ENCODE data around the gene TRAK2. TPM values are rescaled to one million over a fixed set of nuclear protein-coding genes. Genes with fewer than 3 reads are reported as not detected.
"Not testable (repeated sequence)": the region's sequence is repeated elsewhere in the genome, so short reads cannot be mapped to it uniquely, and the experiment has no call there.

Gene TRAK2
- total RNA-seq, 4 donors from 2014 or later, result 12.4 to 21.8 (median 18.1) TPM

- intact Hi-C loops (cut with DNase I; ENCODE audit: low total_unique reads), result no loop called here
- no peak for DNase-seq (ENCODE audit: low spot score in 2 of 2)
- no peak overlapping the region for H3K4me3 ChIP-seq (ENCODE audit: low read depth, poor library complexity, severe bottlenecking)
- no peak for TF ChIP-seq POLR2A (IDR thresholded peaks at IDR 0.05)
- TF ChIP-seq, protein P1, sequence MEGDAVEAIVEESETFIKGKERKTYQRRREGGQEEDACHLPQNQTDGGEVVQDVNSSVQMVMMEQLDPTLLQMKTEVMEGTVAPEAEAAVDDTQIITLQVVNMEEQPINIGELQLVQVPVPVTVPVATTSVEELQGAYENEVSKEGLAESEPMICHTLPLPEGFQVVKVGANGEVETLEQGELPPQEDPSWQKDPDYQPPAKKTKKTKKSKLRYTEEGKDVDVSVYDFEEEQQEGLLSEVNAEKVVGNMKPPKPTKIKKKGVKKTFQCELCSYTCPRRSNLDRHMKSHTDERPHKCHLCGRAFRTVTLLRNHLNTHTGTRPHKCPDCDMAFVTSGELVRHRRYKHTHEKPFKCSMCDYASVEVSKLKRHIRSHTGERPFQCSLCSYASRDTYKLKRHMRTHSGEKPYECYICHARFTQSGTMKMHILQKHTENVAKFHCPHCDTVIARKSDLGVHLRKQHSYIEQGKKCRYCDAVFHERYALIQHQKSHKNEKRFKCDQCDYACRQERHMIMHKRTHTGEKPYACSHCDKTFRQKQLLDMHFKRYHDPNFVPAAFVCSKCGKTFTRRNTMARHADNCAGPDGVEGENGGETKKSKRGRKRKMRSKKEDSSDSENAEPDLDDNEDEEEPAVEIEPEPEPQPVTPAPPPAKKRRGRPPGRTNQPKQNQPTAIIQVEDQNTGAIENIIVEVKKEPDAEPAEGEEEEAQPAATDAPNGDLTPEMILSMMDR (IDR thresholded peaks at IDR 0.05), result no peak
- 90 to 95% methylated on average over 1 of the region's 1 CpG for WGBS, 2 donors
Measured at GRCh38 chr2:201447086-201447485, 4.2 kb downstream of the TRAK2 start.

- no peak for DNase-seq (ENCODE audit: low spot score in 2 of 2)
- intact Hi-C loops (cut with DNase I; ENCODE audit: low total_unique reads), result no loop called here
- no peak for TF ChIP-seq POLR2A (IDR thresholded peaks at IDR 0.05)
- TF ChIP-seq, protein P1 (IDR thresholded peaks at IDR 0.05), result no peak
- 86 to 87% methylated on average over 3 of the region's 3 CpGs for WGBS, 2 donors
- no peak overlapping the region for H3K4me3 ChIP-seq (ENCODE audit: low read depth, poor library complexity, severe bottlenecking)
Measured at GRCh38 chr2:201444746-201445465, 6.4 kb downstream of the TRAK2 start.

DNA sequence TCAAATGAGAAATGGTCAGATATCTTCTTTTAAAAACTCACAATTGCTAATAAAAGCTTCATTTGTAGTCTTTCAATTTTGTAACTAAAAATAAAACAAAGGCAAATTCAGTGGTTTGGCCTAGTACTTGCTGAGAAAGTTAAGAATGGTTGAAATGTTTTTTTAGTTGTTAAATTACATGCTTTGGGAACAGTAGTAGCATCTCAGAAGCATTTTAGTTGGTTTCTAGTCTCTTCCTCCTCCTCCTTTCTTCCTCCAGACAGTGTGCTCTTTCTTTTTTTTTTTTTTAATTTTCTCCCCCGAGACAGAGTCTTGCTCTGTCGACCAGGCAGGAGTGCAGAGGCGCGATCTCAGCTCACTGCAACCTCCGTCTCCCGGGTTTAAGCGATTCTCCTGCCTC lies 9.8 kb downstream of the TRAK2 start:
- intact Hi-C loops (cut with DNase I; ENCODE audit: low total_unique reads), result no loop called here
- no peak for TF ChIP-seq POLR2A (IDR thresholded peaks at IDR 0.05)
- TF ChIP-seq, protein P1 (IDR thresholded peaks at IDR 0.05), result no peak
- DNase-seq (ENCODE audit: low spot score in 2 of 2), result no peak
- 76% methylated on average over 7 of the region's 7 CpGs for WGBS, 2 donors
- no peak overlapping the region for H3K4me3 ChIP-seq (ENCODE audit: low read depth, poor library complexity, severe bottlenecking)

DNA sequence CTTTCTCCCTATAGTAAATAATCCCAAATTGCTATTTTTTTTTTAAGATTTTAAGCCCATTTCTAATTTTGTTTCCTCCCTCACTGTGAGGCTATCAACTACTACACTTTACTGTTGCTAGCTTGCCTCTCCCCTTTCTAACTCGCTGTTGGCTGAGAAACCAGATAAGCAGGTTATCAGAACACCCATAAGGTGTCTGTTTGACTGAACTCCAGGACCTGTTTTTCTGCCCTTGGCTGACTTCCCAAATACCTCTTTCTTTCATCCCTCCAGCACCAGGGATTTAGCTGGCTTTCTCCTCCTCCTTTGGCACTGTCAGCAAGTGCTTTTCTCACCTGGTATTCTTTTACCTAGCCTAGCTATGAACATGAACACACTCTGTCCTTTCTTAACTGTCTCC lies 11.1 kb downstream of the TRAK2 start:
- intact Hi-C loops (cut with DNase I; ENCODE audit: low total_unique reads), result no loop called here
- no peak for TF ChIP-seq POLR2A (IDR thresholded peaks at IDR 0.05)
- WGBS, 2 donors, result 46 to 54% methylated on average over 1 of the region's 1 CpG
- no peak overlapping the region for H3K4me3 ChIP-seq (ENCODE audit: low read depth, poor library complexity, severe bottlenecking)
- DNase-seq (ENCODE audit: low spot score in 2 of 2), result peak in 1 of 2 donors; percentile 69

DNA sequence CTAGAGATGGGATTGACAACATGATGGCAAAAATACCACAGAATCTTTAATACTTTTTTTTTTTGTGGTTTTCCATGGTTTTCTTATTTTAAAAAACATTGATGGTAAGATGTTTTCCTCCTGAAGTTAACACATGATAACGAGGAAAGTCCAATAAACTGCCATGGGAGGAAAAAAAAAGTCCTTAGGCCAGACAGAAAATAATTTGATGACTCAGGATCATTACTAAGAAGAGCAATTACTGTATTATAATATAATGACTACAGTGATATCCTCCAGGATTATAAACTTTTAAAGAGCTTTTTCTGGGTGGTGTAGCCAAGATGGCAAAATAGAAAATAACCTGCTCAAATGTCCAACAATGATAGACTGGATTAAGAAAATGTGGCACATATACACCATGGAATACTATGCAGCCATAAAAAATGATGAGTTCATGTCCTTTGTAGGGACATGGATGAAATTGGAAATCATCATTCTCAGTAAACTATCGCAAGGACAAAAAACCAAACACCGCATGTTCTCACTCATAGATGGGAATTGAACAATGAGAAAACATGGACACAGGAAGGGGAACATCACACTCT lies 11.8 kb downstream of the TRAK2 start:
- intact Hi-C loops (cut with DNase I; ENCODE audit: low total_unique reads); DNase-seq (ENCODE audit: low spot score in 2 of 2); H3K4me3 ChIP-seq (ENCODE audit: low read depth, poor library complexity, severe bottlenecking): not testable (repeated sequence)
- 57 to 65% methylated on average over 1 of the region's 3 CpGs for WGBS, 2 donors

DNA sequence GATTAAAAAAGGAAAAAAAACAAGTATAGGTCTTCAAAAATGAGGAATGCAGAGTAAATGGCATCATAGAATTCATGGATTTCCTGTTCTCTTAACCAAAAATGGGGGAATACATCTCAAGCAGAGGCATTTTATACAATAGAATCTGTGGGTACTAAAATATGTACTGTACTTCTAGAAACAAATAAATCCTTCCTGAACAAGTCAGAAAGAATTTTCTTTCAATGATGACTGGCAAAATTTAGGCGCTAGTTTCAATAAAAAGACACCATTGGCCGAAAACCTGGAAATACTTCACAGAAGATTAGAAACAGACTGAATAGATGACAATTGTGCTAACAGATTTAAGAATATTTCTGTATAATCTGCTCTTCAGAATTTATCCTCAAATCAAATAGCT lies 15.1 kb downstream of the TRAK2 start:
- H3K4me3 ChIP-seq (ENCODE audit: low read depth, poor library complexity, severe bottlenecking), result no peak overlapping the region
- WGBS, 2 donors, result 68 to 79% methylated on average over 2 of the region's 2 CpGs
- DNase-seq (ENCODE audit: low spot score in 2 of 2), result no peak
- TF ChIP-seq POLR2A (IDR thresholded peaks at IDR 0.05), result no peak
- TF ChIP-seq, protein P1 (IDR thresholded peaks at IDR 0.05), result no peak
- intact Hi-C loops (cut with DNase I; ENCODE audit: low total_unique reads), result no loop called here
